ENCODE measurements around the gene UBQLN2. TPM values are rescaled to one million over a fixed set of nuclear protein-coding genes. Genes with fewer than 3 reads are reported as not detected.

Gene UBQLN2
- total and polyA plus RNA-seq, 2 donors from 2014 or later = 16.4 to 31.9 TPM

DNA sequence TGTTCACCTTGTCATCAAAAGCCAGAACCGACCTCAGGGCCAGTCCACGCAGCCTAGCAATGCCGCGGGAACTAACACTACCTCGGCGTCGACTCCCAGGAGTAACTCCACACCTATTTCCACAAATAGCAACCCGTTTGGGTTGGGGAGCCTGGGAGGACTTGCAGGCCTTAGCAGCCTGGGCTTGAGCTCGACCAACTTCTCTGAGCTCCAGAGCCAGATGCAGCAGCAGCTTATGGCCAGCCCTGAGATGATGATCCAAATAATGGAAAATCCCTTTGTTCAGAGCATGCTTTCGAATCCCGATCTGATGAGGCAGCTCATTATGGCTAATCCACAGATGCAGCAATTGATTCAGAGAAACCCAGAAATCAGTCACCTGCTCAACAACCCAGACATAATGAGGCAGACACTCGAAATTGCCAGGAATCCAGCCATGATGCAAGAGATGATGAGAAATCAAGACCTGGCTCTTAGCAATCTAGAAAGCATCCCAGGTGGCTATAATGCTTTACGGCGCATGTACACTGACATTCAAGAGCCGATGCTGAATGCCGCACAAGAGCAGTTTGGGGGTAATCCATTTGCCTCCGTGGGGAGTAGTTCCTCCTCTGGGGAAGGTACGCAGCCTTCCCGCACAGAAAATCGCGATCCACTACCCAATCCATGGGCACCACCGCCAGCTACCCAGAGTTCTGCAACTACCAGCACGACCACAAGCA, 898 bp downstream of the UBQLN2 start:
- Histone ChIP-seq H3K9ac (ENCODE audit: low read length in 3 of 3) (peak overlapping the region; percentile 75 to 95 (median 93)), H3K27me3 (ENCODE audit: control insufficient read depth, insufficient read depth, low read length) (no peaks in the 10 kb centered on the region), H3K36me3 (ENCODE audit: control insufficient read depth in 2 of 3, insufficient read depth in 3 of 3, low read length in 3 of 3) (no peaks in the 10 kb centered on the region), H3K4me3 (ENCODE audit: low read length in 3 of 3) (peak overlapping the region; percentile 83 to 93 (median 92)), H3K9me3 (ENCODE audit: control insufficient read depth in 2 of 3, insufficient read depth in 1 of 3, low read length in 3 of 3) (no peaks in the 10 kb centered on the region), H3K27ac (ENCODE audit: low read depth in 2 of 2, low read length in 2 of 2) (peak overlapping the region; percentile 93 to 97), H3K4me1 (ENCODE audit: control insufficient read depth in 2 of 3, insufficient read depth in 2 of 3, low read depth in 1 of 3, low read length in 3 of 3) (no peaks in the 10 kb centered on the region)
- TF ChIP-seq, protein P1, sequence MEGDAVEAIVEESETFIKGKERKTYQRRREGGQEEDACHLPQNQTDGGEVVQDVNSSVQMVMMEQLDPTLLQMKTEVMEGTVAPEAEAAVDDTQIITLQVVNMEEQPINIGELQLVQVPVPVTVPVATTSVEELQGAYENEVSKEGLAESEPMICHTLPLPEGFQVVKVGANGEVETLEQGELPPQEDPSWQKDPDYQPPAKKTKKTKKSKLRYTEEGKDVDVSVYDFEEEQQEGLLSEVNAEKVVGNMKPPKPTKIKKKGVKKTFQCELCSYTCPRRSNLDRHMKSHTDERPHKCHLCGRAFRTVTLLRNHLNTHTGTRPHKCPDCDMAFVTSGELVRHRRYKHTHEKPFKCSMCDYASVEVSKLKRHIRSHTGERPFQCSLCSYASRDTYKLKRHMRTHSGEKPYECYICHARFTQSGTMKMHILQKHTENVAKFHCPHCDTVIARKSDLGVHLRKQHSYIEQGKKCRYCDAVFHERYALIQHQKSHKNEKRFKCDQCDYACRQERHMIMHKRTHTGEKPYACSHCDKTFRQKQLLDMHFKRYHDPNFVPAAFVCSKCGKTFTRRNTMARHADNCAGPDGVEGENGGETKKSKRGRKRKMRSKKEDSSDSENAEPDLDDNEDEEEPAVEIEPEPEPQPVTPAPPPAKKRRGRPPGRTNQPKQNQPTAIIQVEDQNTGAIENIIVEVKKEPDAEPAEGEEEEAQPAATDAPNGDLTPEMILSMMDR (IDR thresholded peaks at IDR 0.05; ENCODE audit: borderline replicate concordance, extremely low read depth, insufficient read depth) = no peak
- FAIRE-seq (no peak), DNase-seq (peak; percentile 29 to 52 (median 41))
- intact Hi-C loops (cut with DNase I) = no loop called here

DNA sequence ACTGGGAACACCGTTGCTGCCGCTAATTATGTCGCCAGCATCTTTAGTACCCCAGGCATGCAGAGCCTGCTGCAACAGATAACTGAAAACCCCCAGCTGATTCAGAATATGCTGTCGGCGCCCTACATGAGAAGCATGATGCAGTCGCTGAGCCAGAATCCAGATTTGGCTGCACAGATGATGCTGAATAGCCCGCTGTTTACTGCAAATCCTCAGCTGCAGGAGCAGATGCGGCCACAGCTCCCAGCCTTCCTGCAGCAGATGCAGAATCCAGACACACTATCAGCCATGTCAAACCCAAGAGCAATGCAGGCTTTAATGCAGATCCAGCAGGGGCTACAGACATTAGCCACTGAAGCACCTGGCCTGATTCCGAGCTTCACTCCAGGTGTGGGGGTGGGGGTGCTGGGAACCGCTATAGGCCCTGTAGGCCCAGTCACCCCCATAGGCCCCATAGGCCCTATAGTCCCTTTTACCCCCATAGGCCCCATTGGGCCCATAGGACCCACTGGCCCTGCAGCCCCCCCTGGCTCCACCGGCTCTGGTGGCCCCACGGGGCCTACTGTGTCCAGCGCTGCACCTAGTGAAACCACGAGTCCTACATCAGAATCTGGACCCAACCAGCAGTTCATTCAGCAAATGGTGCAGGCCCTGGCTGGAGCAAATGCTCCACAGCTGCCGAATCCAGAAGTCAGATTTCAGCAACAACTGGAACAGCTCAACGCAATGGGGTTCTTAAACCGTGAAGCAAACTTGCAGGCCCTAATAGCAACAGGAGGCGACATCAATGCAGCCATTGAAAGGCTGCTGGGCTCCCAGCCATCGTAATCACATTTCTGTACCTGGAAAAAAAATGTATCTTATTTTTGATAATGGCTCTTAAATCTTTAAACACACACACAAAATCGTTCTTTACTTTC, 1.8 kb downstream of the UBQLN2 start:
- no peaks in the 10 kb centered on the region for H3K27me3 ChIP-seq (ENCODE audit: control insufficient read depth, insufficient read depth, low read length)
- H3K9ac ChIP-seq (ENCODE audit: low read length in 3 of 3) = peak overlapping the region; percentile 54 to 95 (median 75)
- H3K4me1 ChIP-seq (ENCODE audit: control insufficient read depth in 2 of 3, insufficient read depth in 2 of 3, low read depth in 1 of 3, low read length in 3 of 3) = no peaks in the 10 kb centered on the region
- peak in 4 of 5 donors; percentile 11 to 26 (median 22) for DNase-seq
- FAIRE-seq = peak; percentile 13
- peak overlapping the region; percentile 83 to 93 (median 92) for H3K4me3 ChIP-seq (ENCODE audit: low read length in 3 of 3)
- H3K36me3 ChIP-seq (ENCODE audit: control insufficient read depth in 2 of 3, insufficient read depth in 3 of 3, low read length in 3 of 3) = no peaks in the 10 kb centered on the region
- no peaks in the 10 kb centered on the region for H3K9me3 ChIP-seq (ENCODE audit: control insufficient read depth in 2 of 3, insufficient read depth in 1 of 3, low read length in 3 of 3)
- TF ChIP-seq, protein P1 (IDR thresholded peaks at IDR 0.05; ENCODE audit: borderline replicate concordance, extremely low read depth, insufficient read depth) = no peak
- intact Hi-C loops (cut with DNase I) = no loop called here
- no peak overlapping the region for H3K27ac ChIP-seq (ENCODE audit: low read depth in 2 of 2, low read length in 2 of 2)

DNA sequence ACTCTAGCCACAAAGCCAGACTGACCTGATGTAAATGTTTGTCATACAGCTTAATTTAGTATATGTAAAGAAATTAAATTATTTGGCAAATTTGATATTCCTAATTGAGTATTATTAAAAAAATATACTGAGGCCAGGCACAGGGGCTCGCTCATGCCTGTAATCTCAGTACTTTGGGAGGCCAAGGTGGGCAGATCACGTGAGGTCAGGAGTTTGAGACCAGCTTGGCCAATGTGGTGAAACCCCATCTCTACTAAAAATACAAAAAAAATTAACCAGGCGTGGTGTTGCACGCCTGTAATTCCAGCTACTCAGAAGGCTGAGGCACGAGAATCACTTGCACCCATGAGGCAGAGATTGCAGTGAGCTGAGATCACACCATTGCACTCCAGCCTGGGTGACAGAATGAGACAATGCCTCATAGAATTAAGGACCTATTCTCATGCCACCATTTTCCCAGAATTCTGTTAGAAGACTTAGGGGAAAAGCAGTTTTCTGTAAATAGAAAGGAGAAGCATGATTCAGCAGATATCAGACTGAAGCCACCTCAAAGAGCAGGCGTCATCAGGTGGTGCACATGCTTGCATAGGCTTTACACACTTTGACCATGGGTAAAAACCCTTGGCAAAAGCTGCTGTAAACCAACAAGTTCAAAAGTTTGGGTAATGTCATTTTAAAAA, 6.1 kb downstream of the UBQLN2 start:
- Histone ChIP-seq H3K27ac (ENCODE audit: low read depth in 2 of 2, low read length in 2 of 2) (no peak overlapping the region), H3K27me3 (ENCODE audit: control insufficient read depth, insufficient read depth, low read length) (no peaks in the 10 kb centered on the region), H3K4me3 (ENCODE audit: low read length in 3 of 3) (no peak overlapping the region), H3K9ac (ENCODE audit: low read length in 3 of 3) (no peak overlapping the region), H3K36me3 (ENCODE audit: control insufficient read depth in 2 of 3, insufficient read depth in 3 of 3, low read length in 3 of 3) (no peaks in the 10 kb centered on the region), H3K9me3 (ENCODE audit: control insufficient read depth in 2 of 3, insufficient read depth in 1 of 3, low read length in 3 of 3) (no peaks in the 10 kb centered on the region), H3K4me1 (ENCODE audit: control insufficient read depth in 2 of 3, insufficient read depth in 2 of 3, low read depth in 1 of 3, low read length in 3 of 3) (no peaks in the 10 kb centered on the region)
- no peak for DNase-seq
- FAIRE-seq = no peak
- TF ChIP-seq, protein P1 (IDR thresholded peaks at IDR 0.05; ENCODE audit: borderline replicate concordance, extremely low read depth, insufficient read depth) = no peak
- intact Hi-C loops (cut with DNase I) = no loop called here

All from kidney (tissue), 14 donors.